Non-pigmented ciliary epithelial cell (primary cell): ENCODE results near the gene CYGB.

Experiments
- DNase-seq: peaks from one replicate; pipeline ENCODE4 v3.0.0-alpha.2; 2010; ENCODE audit warnings: low read depth

CYGB gene

GRCh38 chr17:76500747-76501017 lies 36.8 kb downstream of the CYGB start:
- no peak for DNase-seq

- DNase-seq = no peak
Measured at GRCh38 chr17:76500074-76500746, 37.3 kb downstream of the CYGB start.

- DNase-seq = no peak
Measured at GRCh38 chr17:76499267-76499667, 38.2 kb downstream of the CYGB start.

GRCh38 chr17:76498876-76499251 lies 38.6 kb downstream of the CYGB start:
- no peak for DNase-seq

- no peak for DNase-seq
Measured at GRCh38 chr17:76497979-76498875, 39.3 kb downstream of the CYGB start.

- no peak for DNase-seq
Measured at GRCh38 chr17:76497699-76497978, 39.9 kb downstream of the CYGB start.

GRCh38 chr17:76496464-76496863 lies 41.0 kb downstream of the CYGB start:
- no peak for DNase-seq

- DNase-seq = no peak
Measured at GRCh38 chr17:76495663-76496400, 41.7 kb downstream of the CYGB start.

- DNase-seq = no peak
Measured at GRCh38 chr17:76493505-76494167, 43.9 kb downstream of the CYGB start.

GRCh38 chr17:76492989-76493501 lies 44.5 kb downstream of the CYGB start:
- DNase-seq = peak; percentile 44

- DNase-seq = no peak
Measured at GRCh38 chr17:76492123-76492988, 45.2 kb downstream of the CYGB start.

- no peak for DNase-seq
Measured at GRCh38 chr17:76491271-76492122, 46.0 kb downstream of the CYGB start.

- DNase-seq = no peak
Measured at GRCh38 chr17:76490112-76490710, 47.3 kb downstream of the CYGB start.

GRCh38 chr17:76487451-76488192 lies 49.9 kb downstream of the CYGB start:
- no peak for DNase-seq

GRCh38 chr17:76485569-76485968 lies 51.9 kb downstream of the CYGB start:
- no peak for DNase-seq

- DNase-seq = no peak
Measured at GRCh38 chr17:76484228-76484725, 53.2 kb downstream of the CYGB start.

- DNase-seq = no peak
Measured at GRCh38 chr17:76481071-76481655, 56.3 kb downstream of the CYGB start.

- no peak for DNase-seq
Measured at GRCh38 chr17:76480632-76481031, 56.9 kb downstream of the CYGB start.
